ENCODE results near the gene PDZD8. TPM values are rescaled to one million over a fixed set of nuclear protein-coding genes. Genes with fewer than 3 reads are reported as not detected.

Gene PDZD8
- total RNA-seq, 2 donors from 2014 or later: 23.0 to 32.9 TPM

- no peaks in the 10 kb centered on the region for H3K4me1 ChIP-seq (ENCODE audit: control insufficient read depth in 1 of 2, low read depth in 2 of 2)
- ATAC-seq (ENCODE audit: insufficient number of reproducible peaks, low FRiP score, low read depth) (no peak), DNase-seq (ENCODE audit: low spot score) (no peak)
- H3K27me3 ChIP-seq (replicated peaks; ENCODE audit: insufficient read depth): no peaks in the 10 kb centered on the region
- H3K4me3 ChIP-seq: no peak overlapping the region
- H3K9me3 ChIP-seq: no peaks in the 10 kb centered on the region
- no peak overlapping the region for H3K27ac ChIP-seq
- no peaks in the 10 kb centered on the region for H3K36me3 ChIP-seq
- no peak for TF ChIP-seq CTCF (IDR thresholded peaks at IDR 0.05)
Measured at GRCh38 chr10:117419921-117420320, 44.7 kb upstream of the PDZD8 start.

GRCh38 chr10:117419159-117419558 lies 43.9 kb upstream of the PDZD8 start:
- Histone ChIP-seq H3K27ac (no peak overlapping the region), H3K9me3 (no peaks in the 10 kb centered on the region), H3K27me3 (replicated peaks; ENCODE audit: insufficient read depth) (no peaks in the 10 kb centered on the region), H3K36me3 (no peaks in the 10 kb centered on the region), H3K4me1 (ENCODE audit: control insufficient read depth in 1 of 2, low read depth in 2 of 2) (no peaks in the 10 kb centered on the region), H3K4me3 (no peak overlapping the region)
- ATAC-seq (ENCODE audit: insufficient number of reproducible peaks, low FRiP score, low read depth) (no peak), DNase-seq (ENCODE audit: low spot score) (no peak)
- TF ChIP-seq CTCF (IDR thresholded peaks at IDR 0.05): no peak

- Histone ChIP-seq H3K4me3 (no peak overlapping the region), H3K36me3 (no peaks in the 10 kb centered on the region), H3K9me3 (no peaks in the 10 kb centered on the region), H3K4me1 (ENCODE audit: control insufficient read depth in 1 of 2, low read depth in 2 of 2) (no peaks in the 10 kb centered on the region), H3K27me3 (replicated peaks; ENCODE audit: insufficient read depth) (no peaks in the 10 kb centered on the region), H3K27ac (no peak overlapping the region)
- no peak for DNase-seq (ENCODE audit: low spot score)
- no peak for ATAC-seq (ENCODE audit: insufficient number of reproducible peaks, low FRiP score, low read depth)
- TF ChIP-seq CTCF (IDR thresholded peaks at IDR 0.05): no peak
Measured at GRCh38 chr10:117418121-117418520, 42.9 kb upstream of the PDZD8 start.

GRCh38 chr10:117417196-117417595 lies 42.0 kb upstream of the PDZD8 start:
- DNase-seq (ENCODE audit: low spot score) (no peak), ATAC-seq (ENCODE audit: insufficient number of reproducible peaks, low FRiP score, low read depth) (no peak)
- no peaks in the 10 kb centered on the region for H3K27me3 ChIP-seq (replicated peaks; ENCODE audit: insufficient read depth)
- no peaks in the 10 kb centered on the region for H3K36me3 ChIP-seq
- no peak overlapping the region for H3K4me3 ChIP-seq
- no peak overlapping the region for H3K27ac ChIP-seq
- H3K9me3 ChIP-seq: no peaks in the 10 kb centered on the region
- TF ChIP-seq CTCF (IDR thresholded peaks at IDR 0.05): no peak
- no peaks in the 10 kb centered on the region for H3K4me1 ChIP-seq (ENCODE audit: control insufficient read depth in 1 of 2, low read depth in 2 of 2)

GRCh38 chr10:117413928-117414618 lies 38.8 kb upstream of the PDZD8 start:
- no peaks in the 10 kb centered on the region for H3K27me3 ChIP-seq (replicated peaks; ENCODE audit: insufficient read depth)
- no peaks in the 10 kb centered on the region for H3K9me3 ChIP-seq
- ATAC-seq (ENCODE audit: insufficient number of reproducible peaks, low FRiP score, low read depth) (no peak), DNase-seq (ENCODE audit: low spot score) (no peak)
- no peak for TF ChIP-seq CTCF (IDR thresholded peaks at IDR 0.05)
- H3K36me3 ChIP-seq: no peaks in the 10 kb centered on the region
- no peaks in the 10 kb centered on the region for H3K4me1 ChIP-seq (ENCODE audit: control insufficient read depth in 1 of 2, low read depth in 2 of 2)
- no peak overlapping the region for H3K27ac ChIP-seq
- no peak overlapping the region for H3K4me3 ChIP-seq
